Measurements from ENCODE around the gene LRRC32.

DNA sequence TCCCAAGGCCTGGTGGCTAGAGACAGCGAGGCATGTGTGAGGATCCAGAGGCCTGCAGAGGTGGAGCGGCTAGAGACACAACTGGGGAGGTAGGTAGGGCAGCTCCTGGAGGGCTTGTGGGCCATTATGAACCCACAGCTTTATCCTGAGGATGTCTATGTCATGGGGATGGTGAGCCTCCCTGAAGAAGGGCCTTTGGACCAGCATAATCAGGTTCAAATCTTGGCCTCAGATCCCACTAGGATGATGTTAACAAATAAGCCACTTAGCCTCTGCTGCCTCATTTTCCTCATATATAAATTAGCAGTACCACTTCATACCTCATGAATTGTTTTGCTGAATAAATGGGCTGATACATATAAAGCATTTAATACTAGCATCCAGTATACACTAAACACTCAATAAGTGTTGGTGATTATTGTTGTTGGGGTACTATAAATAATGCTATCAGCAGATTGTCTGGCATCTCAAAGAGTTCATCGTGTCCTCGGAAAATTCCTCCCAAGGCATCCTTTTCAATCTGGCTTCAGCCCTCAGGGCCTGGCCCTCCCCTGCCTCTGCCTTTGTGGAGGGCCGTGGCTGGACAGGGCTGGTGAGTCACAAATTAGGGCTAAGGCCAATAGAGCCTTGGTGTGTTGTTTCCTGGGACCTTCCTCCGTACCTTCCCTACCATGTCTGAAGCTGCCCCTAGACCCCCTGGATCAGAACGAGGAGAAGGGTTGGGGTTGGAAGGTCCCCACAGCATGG lies 30.9 kb upstream of the LRRC32 start:
- TF ChIP-seq, protein P1, sequence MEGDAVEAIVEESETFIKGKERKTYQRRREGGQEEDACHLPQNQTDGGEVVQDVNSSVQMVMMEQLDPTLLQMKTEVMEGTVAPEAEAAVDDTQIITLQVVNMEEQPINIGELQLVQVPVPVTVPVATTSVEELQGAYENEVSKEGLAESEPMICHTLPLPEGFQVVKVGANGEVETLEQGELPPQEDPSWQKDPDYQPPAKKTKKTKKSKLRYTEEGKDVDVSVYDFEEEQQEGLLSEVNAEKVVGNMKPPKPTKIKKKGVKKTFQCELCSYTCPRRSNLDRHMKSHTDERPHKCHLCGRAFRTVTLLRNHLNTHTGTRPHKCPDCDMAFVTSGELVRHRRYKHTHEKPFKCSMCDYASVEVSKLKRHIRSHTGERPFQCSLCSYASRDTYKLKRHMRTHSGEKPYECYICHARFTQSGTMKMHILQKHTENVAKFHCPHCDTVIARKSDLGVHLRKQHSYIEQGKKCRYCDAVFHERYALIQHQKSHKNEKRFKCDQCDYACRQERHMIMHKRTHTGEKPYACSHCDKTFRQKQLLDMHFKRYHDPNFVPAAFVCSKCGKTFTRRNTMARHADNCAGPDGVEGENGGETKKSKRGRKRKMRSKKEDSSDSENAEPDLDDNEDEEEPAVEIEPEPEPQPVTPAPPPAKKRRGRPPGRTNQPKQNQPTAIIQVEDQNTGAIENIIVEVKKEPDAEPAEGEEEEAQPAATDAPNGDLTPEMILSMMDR (IDR thresholded peaks at IDR 0.05): no peak
- no peak for TF ChIP-seq POLR2AphosphoS5 (IDR thresholded peaks at IDR 0.05)
- no peak for TF ChIP-seq EP300 (IDR thresholded peaks at IDR 0.05)

Measured in stomach (tissue), 4 donors.